SK-N-SH treated with all-trans-retinoic acid at 6 μM for 48 hours (cell line): ENCODE measurements around the gene RBBP4.
A peak's percentile ranks its signal among the peaks of the same experiment; 100 is the strongest.

Source experiments
- ATAC-seq: fragments of 200-7000 bp; cut with Tn5 transposase; 3 replicates; pipeline ENCODE4 v1.9.1; 2020; ENCODE audit warnings: mild to moderate bottlenecking, moderate library complexity
- ARNTL ChIP-seq: fragments of 450-650 bp; formaldehyde crosslinking; IDR thresholded peaks from 2 replicates; pipeline ENCODE4 v1.5.0; 2020; ENCODE audit warnings: low read depth, mild to moderate bottlenecking, moderate library complexity, borderline replicate concordance
- BACH2 ChIP-seq: fragments of 250-450 bp; sonication (Bioruptor Pico); IDR thresholded peaks from 2 replicates; pipeline ENCODE4 v1.9.0; 2021; ENCODE audit warnings: mild to moderate bottlenecking, borderline replicate concordance
- CSDC2 ChIP-seq: fragments of 250-450 bp; sonication (Bioruptor Pico); IDR thresholded peaks from 2 replicates; pipeline ENCODE4 v1.5.0; 2020; ENCODE audit warnings: mild to moderate bottlenecking, moderate library complexity
- ESRRG ChIP-seq: fragments of 250-450 bp; sonication (Bioruptor Pico); IDR thresholded peaks from 2 replicates; pipeline ENCODE4 v1.6.1; 2021; ENCODE audit warnings: mild to moderate bottlenecking
- GLIS3 ChIP-seq: fragments of 250-450 bp; sonication (Bioruptor Pico); IDR thresholded peaks from 2 replicates; pipeline ENCODE4 v1.5.0; 2020; ENCODE audit warnings: mild to moderate bottlenecking, moderate library complexity
- ISL1 ChIP-seq: fragments of 250-450 bp; sonication (Bioruptor Pico); IDR thresholded peaks from 2 replicates; pipeline ENCODE4 v2.1.2; 2022; ENCODE audit warnings: mild to moderate bottlenecking, moderate library complexity
- OSR1 ChIP-seq: fragments of 250-450 bp; sonication (Bioruptor Pico); IDR thresholded peaks from 2 replicates; pipeline ENCODE4 v1.8.0; 2022; ENCODE audit warnings: moderate library complexity, mild to moderate bottlenecking, inconsistent platforms
- PPARA ChIP-seq: fragments of 250-450 bp; sonication (Bioruptor Pico); IDR thresholded peaks from 2 replicates; pipeline ENCODE4 v1.5.0; 2020; ENCODE audit warnings: mild to moderate bottlenecking, borderline replicate concordance
- RARB ChIP-seq: fragments of 250-450 bp; sonication (Bioruptor Pico); IDR thresholded peaks from 2 replicates; pipeline ENCODE4 v1.8.0; 2021; ENCODE audit warnings: mild to moderate bottlenecking, moderate library complexity
- SNAI2 ChIP-seq: fragments of 250-450 bp; sonication (Bioruptor Pico); IDR thresholded peaks from 2 replicates; pipeline ENCODE4 v1.5.0; 2020; ENCODE audit warnings: mild to moderate bottlenecking, moderate library complexity
- TCF4 ChIP-seq: fragments of 250-450 bp; sonication (Bioruptor Pico); IDR thresholded peaks from 2 replicates; pipeline ENCODE4 v1.8.0; 2021; ENCODE audit warnings: mild to moderate bottlenecking, moderate library complexity, borderline replicate concordance
- TOX ChIP-seq: fragments of 250-450 bp; sonication (Bioruptor Pico); IDR thresholded peaks from 2 replicates; pipeline ENCODE4 v1.8.0; 2021; ENCODE audit warnings: mild to moderate bottlenecking, moderate library complexity, borderline replicate concordance
- ZC3H10 ChIP-seq: fragments of 250-450 bp; sonication (Bioruptor Pico); IDR thresholded peaks from 2 replicates; pipeline ENCODE4 v1.5.1; 2021; ENCODE audit warnings: mild to moderate bottlenecking, moderate library complexity
- ZFP3 ChIP-seq: fragments of 250-450 bp; sonication (Bioruptor Pico); IDR thresholded peaks from 2 replicates; pipeline ENCODE4 v1.5.0; 2020; ENCODE audit warnings: mild to moderate bottlenecking, moderate library complexity
- ZNF565 ChIP-seq: fragments of 450-650 bp; formaldehyde crosslinking; conservative IDR thresholded peaks from 2 replicates; pipeline ENCODE4 v1.5.0; 2020; ENCODE audit warnings: low read depth, mild to moderate bottlenecking, moderate library complexity
- ZNF70 ChIP-seq: fragments of 450-650 bp; formaldehyde crosslinking; IDR thresholded peaks from 2 replicates; pipeline ENCODE4 v1.5.0; 2020; ENCODE audit warnings: mild to moderate bottlenecking, moderate library complexity
- ZNF8 ChIP-seq: fragments of 450-650 bp; formaldehyde crosslinking; IDR thresholded peaks from 2 replicates; pipeline ENCODE4 v1.5.0; 2020; ENCODE audit warnings: mild to moderate bottlenecking, moderate library complexity
- TF ChIP-seq, protein P1 (sequence below): fragments of 250-450 bp; sonication (Bioruptor Pico); IDR thresholded peaks from 2 replicates; pipeline ENCODE4 v1.8.0; 2021; ENCODE audit warnings: low read depth, mild to moderate bottlenecking, moderate library complexity, borderline replicate concordance
- TF ChIP-seq, protein P2 (sequence below): fragments of 250-450 bp; sonication (Bioruptor Pico); IDR thresholded peaks from 2 replicates; pipeline ENCODE4 v1.5.1; 2021; ENCODE audit warnings: mild to moderate bottlenecking, moderate library complexity
- TF ChIP-seq, protein P3 (sequence below): fragments of 250-450 bp; sonication (Bioruptor Pico); IDR thresholded peaks from 2 replicates; pipeline ENCODE4 v1.5.1; 2020; ENCODE audit warnings: low read depth, mild to moderate bottlenecking, moderate library complexity
- TF ChIP-seq, protein P4 (sequence below): fragments of 250-450 bp; sonication (Bioruptor Pico); IDR thresholded peaks from 2 replicates; pipeline ENCODE4 v1.8.0; 2020; ENCODE audit warnings: mild to moderate bottlenecking, moderate library complexity, borderline replicate concordance
- TF ChIP-seq, protein P5 (sequence below): fragments of 250-450 bp; sonication (Bioruptor Pico); IDR thresholded peaks from 2 replicates; pipeline ENCODE4 v1.5.0; 2020; ENCODE audit warnings: mild to moderate bottlenecking, moderate library complexity

The RBBP4 gene

DNA sequence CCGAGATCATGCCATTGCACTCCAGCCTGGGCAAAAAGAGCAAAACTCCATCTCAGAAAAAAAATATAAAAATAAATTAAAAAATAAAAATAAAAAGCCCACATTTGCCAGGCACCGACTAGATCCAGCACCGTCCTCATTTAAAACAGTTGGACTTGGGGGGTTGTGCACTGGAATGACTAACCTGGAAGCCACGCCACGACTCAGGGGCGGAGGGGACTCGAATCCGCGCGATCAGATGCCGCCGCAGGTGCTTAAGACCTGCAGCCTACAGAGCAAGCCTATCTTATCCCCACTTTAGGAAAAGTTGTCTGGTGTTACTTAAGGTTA lies 39.2 kb upstream of the RBBP4 start:
- no peak for TF ChIP-seq ISL1 (CRISPR knock-in tag)
- TF ChIP-seq TOX (CRISPR knock-in tag) = no peak
- TF ChIP-seq ZNF565 = no peak
- TF ChIP-seq RARB = no peak
- TF ChIP-seq OSR1 (CRISPR knock-in tag) = no peak
- TF ChIP-seq SNAI2 = no peak
- no peak for TF ChIP-seq ZC3H10 (CRISPR knock-in tag)
- TF ChIP-seq CSDC2 (CRISPR knock-in tag) = no peak
- no peak for TF ChIP-seq PPARA
- no peak for TF ChIP-seq BACH2 (CRISPR knock-in tag)
- TF ChIP-seq ZNF70 (CRISPR knock-in tag) = no peak
- no peak for TF ChIP-seq ZFP3 (CRISPR knock-in tag)
- no peak for TF ChIP-seq ZNF8 (CRISPR knock-in tag)
- no peak for TF ChIP-seq GLIS3 (CRISPR knock-in tag)
- TF ChIP-seq, protein P1, sequence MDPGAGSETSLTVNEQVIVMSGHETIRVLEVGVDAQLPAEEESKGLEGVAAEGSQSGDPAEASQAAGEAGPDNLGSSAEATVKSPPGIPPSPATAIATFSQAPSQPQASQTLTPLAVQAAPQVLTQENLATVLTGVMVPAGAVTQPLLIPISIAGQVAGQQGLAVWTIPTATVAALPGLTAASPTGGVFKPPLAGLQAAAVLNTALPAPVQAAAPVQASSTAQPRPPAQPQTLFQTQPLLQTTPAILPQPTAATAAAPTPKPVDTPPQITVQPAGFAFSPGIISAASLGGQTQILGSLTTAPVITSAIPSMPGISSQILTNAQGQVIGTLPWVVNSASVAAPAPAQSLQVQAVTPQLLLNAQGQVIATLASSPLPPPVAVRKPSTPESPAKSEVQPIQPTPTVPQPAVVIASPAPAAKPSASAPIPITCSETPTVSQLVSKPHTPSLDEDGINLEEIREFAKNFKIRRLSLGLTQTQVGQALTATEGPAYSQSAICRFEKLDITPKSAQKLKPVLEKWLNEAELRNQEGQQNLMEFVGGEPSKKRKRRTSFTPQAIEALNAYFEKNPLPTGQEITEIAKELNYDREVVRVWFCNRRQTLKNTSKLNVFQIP (CRISPR knock-in tag) = no peak
- TF ChIP-seq, protein P2, sequence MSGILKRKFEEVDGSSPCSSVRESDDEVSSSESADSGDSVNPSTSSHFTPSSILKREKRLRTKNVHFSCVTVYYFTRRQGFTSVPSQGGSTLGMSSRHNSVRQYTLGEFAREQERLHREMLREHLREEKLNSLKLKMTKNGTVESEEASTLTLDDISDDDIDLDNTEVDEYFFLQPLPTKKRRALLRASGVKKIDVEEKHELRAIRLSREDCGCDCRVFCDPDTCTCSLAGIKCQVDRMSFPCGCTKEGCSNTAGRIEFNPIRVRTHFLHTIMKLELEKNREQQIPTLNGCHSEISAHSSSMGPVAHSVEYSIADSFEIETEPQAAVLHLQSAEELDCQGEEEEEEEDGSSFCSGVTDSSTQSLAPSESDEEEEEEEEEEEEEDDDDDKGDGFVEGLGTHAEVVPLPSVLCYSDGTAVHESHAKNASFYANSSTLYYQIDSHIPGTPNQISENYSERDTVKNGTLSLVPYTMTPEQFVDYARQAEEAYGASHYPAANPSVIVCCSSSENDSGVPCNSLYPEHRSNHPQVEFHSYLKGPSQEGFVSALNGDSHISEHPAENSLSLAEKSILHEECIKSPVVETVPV = no peak
- TF ChIP-seq TCF4 (CRISPR knock-in tag) = no peak
- TF ChIP-seq, protein P3, sequence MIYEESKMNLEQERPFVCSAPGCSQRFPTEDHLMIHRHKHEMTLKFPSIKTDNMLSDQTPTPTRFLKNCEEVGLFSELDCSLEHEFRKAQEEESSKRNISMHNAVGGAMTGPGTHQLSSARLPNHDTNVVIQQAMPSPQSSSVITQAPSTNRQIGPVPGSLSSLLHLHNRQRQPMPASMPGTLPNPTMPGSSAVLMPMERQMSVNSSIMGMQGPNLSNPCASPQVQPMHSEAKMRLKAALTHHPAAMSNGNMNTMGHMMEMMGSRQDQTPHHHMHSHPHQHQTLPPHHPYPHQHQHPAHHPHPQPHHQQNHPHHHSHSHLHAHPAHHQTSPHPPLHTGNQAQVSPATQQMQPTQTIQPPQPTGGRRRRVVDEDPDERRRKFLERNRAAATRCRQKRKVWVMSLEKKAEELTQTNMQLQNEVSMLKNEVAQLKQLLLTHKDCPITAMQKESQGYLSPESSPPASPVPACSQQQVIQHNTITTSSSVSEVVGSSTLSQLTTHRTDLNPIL (CRISPR knock-in tag) = no peak
- TF ChIP-seq ARNTL (CRISPR knock-in tag) = no peak
- TF ChIP-seq ESRRG (CRISPR knock-in tag) = no peak
- ATAC-seq = peak; percentile 66

DNA sequence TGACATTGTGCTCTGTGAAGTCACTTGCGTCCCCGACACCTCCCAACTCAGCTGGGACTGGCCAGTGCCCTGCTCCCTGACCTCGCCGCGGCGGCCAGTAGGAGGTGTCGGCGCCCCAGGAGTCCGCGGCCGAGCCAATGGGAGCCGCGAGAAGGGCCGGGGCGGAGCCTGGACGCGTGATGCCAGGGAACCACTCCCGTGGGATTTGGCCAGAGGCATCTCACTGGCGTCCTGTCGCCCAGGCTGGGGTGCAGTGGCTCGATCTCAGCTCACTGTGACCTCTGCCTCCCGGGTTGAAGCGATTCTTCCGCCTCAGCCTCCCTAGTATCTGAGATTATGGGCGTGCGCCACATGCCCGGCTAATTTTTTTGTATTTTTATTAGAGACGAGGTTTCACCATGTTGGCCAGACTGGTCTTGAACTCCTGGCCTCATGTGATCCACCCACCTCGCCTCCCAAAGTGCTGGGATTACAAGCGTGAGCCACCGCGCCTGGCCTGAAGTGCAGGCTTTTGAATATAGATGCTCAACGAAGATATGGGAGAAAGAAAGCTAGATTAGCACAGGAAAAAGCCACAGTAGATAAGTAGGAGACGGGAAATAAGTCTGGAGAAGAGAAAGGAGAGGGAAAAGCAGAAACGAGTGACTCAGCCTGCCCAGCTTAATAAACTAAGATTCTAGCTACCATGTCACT lies 38.7 kb upstream of the RBBP4 start:
- 0 out of 2 replicates have a peak, but pooled peaks have one; percentile 14 for TF ChIP-seq ZFP3 (CRISPR knock-in tag)
- no peak for TF ChIP-seq ZNF70 (CRISPR knock-in tag)
- TF ChIP-seq, protein P2 = peak; percentile 19; the same call in 1 of the 2 replicates
- TF ChIP-seq, all 23 proteins: peak for 2
- ATAC-seq = peak; percentile 100

DNA sequence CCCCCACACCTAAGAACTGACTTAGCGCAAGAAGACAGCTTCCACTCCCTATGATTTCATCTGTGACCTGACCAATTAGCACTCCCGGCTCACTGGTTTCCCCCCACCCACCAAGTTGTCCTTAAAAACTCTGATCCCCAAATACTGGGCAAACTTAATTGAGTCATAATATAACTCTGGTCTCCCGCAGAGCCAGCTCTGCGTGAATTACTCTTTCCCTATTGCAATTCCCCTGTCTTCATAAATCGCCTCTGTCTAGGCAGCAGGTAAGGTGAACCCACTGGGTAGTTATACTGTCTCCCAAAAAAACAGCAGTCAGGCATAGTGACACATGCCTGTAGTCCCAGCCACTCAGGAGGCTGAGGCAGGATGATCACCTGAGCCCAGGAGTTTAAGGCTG lies 37.5 kb upstream of the RBBP4 start:
- no peak for ATAC-seq
- no peak for TF ChIP-seq BACH2 (CRISPR knock-in tag)
- no peak for TF ChIP-seq ZNF8 (CRISPR knock-in tag)
- no peak for TF ChIP-seq RARB
- TF ChIP-seq PPARA = no peak
- TF ChIP-seq ZFP3 (CRISPR knock-in tag) = no peak
- TF ChIP-seq SNAI2 = no peak
- TF ChIP-seq, protein P3 (CRISPR knock-in tag) = no peak
- no peak for TF ChIP-seq ZNF565
- no peak for TF ChIP-seq ARNTL (CRISPR knock-in tag)
- no peak for TF ChIP-seq OSR1 (CRISPR knock-in tag)
- TF ChIP-seq, protein P4, sequence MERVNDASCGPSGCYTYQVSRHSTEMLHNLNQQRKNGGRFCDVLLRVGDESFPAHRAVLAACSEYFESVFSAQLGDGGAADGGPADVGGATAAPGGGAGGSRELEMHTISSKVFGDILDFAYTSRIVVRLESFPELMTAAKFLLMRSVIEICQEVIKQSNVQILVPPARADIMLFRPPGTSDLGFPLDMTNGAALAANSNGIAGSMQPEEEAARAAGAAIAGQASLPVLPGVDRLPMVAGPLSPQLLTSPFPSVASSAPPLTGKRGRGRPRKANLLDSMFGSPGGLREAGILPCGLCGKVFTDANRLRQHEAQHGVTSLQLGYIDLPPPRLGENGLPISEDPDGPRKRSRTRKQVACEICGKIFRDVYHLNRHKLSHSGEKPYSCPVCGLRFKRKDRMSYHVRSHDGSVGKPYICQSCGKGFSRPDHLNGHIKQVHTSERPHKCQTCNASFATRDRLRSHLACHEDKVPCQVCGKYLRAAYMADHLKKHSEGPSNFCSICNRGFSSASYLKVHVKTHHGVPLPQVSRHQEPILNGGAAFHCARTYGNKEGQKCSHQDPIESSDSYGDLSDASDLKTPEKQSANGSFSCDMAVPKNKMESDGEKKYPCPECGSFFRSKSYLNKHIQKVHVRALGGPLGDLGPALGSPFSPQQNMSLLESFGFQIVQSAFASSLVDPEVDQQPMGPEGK = no peak
- TF ChIP-seq GLIS3 (CRISPR knock-in tag) = no peak
- TF ChIP-seq, protein P1 (CRISPR knock-in tag) = no peak
- no peak for TF ChIP-seq ISL1 (CRISPR knock-in tag)
- TF ChIP-seq, protein P5, sequence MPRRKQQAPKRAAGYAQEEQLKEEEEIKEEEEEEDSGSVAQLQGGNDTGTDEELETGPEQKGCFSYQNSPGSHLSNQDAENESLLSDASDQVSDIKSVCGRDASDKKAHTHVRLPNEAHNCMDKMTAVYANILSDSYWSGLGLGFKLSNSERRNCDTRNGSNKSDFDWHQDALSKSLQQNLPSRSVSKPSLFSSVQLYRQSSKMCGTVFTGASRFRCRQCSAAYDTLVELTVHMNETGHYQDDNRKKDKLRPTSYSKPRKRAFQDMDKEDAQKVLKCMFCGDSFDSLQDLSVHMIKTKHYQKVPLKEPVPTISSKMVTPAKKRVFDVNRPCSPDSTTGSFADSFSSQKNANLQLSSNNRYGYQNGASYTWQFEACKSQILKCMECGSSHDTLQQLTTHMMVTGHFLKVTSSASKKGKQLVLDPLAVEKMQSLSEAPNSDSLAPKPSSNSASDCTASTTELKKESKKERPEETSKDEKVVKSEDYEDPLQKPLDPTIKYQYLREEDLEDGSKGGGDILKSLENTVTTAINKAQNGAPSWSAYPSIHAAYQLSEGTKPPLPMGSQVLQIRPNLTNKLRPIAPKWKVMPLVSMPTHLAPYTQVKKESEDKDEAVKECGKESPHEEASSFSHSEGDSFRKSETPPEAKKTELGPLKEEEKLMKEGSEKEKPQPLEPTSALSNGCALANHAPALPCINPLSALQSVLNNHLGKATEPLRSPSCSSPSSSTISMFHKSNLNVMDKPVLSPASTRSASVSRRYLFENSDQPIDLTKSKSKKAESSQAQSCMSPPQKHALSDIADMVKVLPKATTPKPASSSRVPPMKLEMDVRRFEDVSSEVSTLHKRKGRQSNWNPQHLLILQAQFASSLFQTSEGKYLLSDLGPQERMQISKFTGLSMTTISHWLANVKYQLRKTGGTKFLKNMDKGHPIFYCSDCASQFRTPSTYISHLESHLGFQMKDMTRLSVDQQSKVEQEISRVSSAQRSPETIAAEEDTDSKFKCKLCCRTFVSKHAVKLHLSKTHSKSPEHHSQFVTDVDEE (CRISPR knock-in tag) = no peak
- no peak for TF ChIP-seq TOX (CRISPR knock-in tag)
- no peak for TF ChIP-seq ZC3H10 (CRISPR knock-in tag)
